NCI-H345 treated with DMSO at 0.1 percent for 48 hours (cell line): ENCODE measurements around the gene R3HCC1L.
A peak's percentile ranks its signal among the peaks of the same experiment; 100 is the strongest.
"Not testable (repeated sequence)": the region's sequence is repeated elsewhere in the genome, so short reads cannot be mapped to it uniquely, and the experiment has no call there.

ENCODE experiments used
- DNase-seq: peaks from one replicate; lab custom pipeline; 2025; ENCODE audit not compliant: unreplicated experiment; lab: John Stamatoyannopoulos, UW

The R3HCC1L gene

GRCh38 chr10:98170249-98171117, 36.0 kb downstream of the R3HCC1L start:
- DNase-seq: peak; percentile 5

- DNase-seq: no peak
Measured at GRCh38 chr10:98172073-98172472, 37.6 kb downstream of the R3HCC1L start.

- DNase-seq: no peak
Measured at GRCh38 chr10:98172495-98172894, 38.0 kb downstream of the R3HCC1L start.

GRCh38 chr10:98173260-98173659, 38.8 kb downstream of the R3HCC1L start:
- DNase-seq: no peak

- not testable (repeated sequence) for DNase-seq
Measured at GRCh38 chr10:98182351-98182915, 48.0 kb downstream of the R3HCC1L start.

- DNase-seq: no peak
Measured at GRCh38 chr10:98186681-98187080, 52.2 kb downstream of the R3HCC1L start.

- not testable (repeated sequence) for DNase-seq
Measured at GRCh38 chr10:98190773-98191172, 56.3 kb downstream of the R3HCC1L start.

GRCh38 chr10:98193037-98193436, 58.6 kb downstream of the R3HCC1L start:
- DNase-seq: no peak

- no peak for DNase-seq
Measured at GRCh38 chr10:98194633-98195032, 60.2 kb downstream of the R3HCC1L start.

- DNase-seq: no peak
Measured at GRCh38 chr10:98195120-98195519, 60.7 kb downstream of the R3HCC1L start.

- no peak for DNase-seq
Measured at GRCh38 chr10:98196985-98197384, 62.5 kb downstream of the R3HCC1L start.

- no peak for DNase-seq
Measured at GRCh38 chr10:98201760-98202159, 67.3 kb downstream of the R3HCC1L start.

GRCh38 chr10:98202378-98202777, 67.9 kb downstream of the R3HCC1L start:
- no peak for DNase-seq

- no peak for DNase-seq
Measured at GRCh38 chr10:98205351-98205750, 70.9 kb downstream of the R3HCC1L start.

GRCh38 chr10:98208925-98209324, 74.5 kb downstream of the R3HCC1L start:
- DNase-seq: no peak

GRCh38 chr10:98209441-98209840, 75.0 kb downstream of the R3HCC1L start:
- no peak for DNase-seq

- no peak for DNase-seq
Measured at GRCh38 chr10:98212196-98212595, 77.7 kb downstream of the R3HCC1L start.

GRCh38 chr10:98213740-98214139, 79.3 kb downstream of the R3HCC1L start:
- DNase-seq: no peak

- no peak for DNase-seq
Measured at GRCh38 chr10:98215373-98215772, 80.9 kb downstream of the R3HCC1L start.

GRCh38 chr10:98217801-98218200, 83.3 kb downstream of the R3HCC1L start:
- DNase-seq: no peak

- DNase-seq: no peak
Measured at GRCh38 chr10:98223874-98224273, 89.4 kb downstream of the R3HCC1L start.

GRCh38 chr10:98224509-98224908, 90.1 kb downstream of the R3HCC1L start:
- DNase-seq: no peak

GRCh38 chr10:98224996-98225395, 90.5 kb downstream of the R3HCC1L start:
- no peak for DNase-seq
